H1 (cell line): ENCODE results near the gene TDRD1. TPM values are rescaled to one million over a fixed set of nuclear protein-coding genes. Genes with fewer than 3 reads are reported as not detected.

ENCODE experiments used
- CTCF ChIA-PET: fragments of 300-600 bp; sonication (Branson Sonifier 250); formaldehyde crosslinking; loops from one replicate; lab custom pipeline; 2021; ENCODE audit not compliant: partially characterized antibody; lab: Charles Lee
- POLR2A ChIA-PET: fragments of 300-600 bp; sonication (Branson Sonifier 250); formaldehyde crosslinking; loops from one replicate; lab custom pipeline; 2021; ENCODE audit warnings: inconsistent platforms; ENCODE audit not compliant: partially characterized antibody; lab: Charles Lee
- DNase-seq, 2 experiments: peaks; one replicate each; pipeline versions ENCODE4 v3.0.0 to v3.0.0-alpha.2; 2010 to 2022; ENCODE audit warnings: low spot score in 2 of 2, low read depth in 1 of 2, mixed read lengths in 1 of 2
- FAIRE-seq: peaks from 2 replicates; lab custom pipeline; 2011; peaks lifted over from hg19 to GRCh38; lab: Jason Lieb, UNC
- H2AFZ ChIP-seq: 2 replicates; pipeline ENCODE4 v1.8.1; 2012; ENCODE audit warnings: low read length, inconsistent platforms
- H2AK5ac ChIP-seq: 2 replicates; pipeline ENCODE4 v1.6.1; 2013; ENCODE audit warnings: low read depth, low read length
- H2BK120ac ChIP-seq: replicated peaks from 2 replicates; pipeline ENCODE3; 2013; ENCODE audit warnings: low read depth, low read length, inconsistent platforms
- H2BK12ac ChIP-seq: 2 replicates; pipeline ENCODE4 v1.6.1; 2013; ENCODE audit warnings: low read depth, low read length
- H2BK15ac ChIP-seq: 2 replicates; pipeline ENCODE4 v1.6.1; 2013; ENCODE audit warnings: low read length
- H2BK20ac ChIP-seq: 2 replicates; pipeline ENCODE4 v1.6.1; 2013; ENCODE audit warnings: low read length
- H2BK5ac ChIP-seq: 2 replicates; pipeline ENCODE4 v1.6.1; 2013; ENCODE audit warnings: low read depth, low read length
- H3K14ac ChIP-seq: 2 replicates; pipeline ENCODE4 v1.6.1; 2013; ENCODE audit warnings: inconsistent platforms; ENCODE audit not compliant: insufficient read length
- H3K18ac ChIP-seq: 2 replicates; pipeline ENCODE4 v1.6.1; 2013; ENCODE audit warnings: low read length; ENCODE audit errors: extremely low read depth
- H3K23ac ChIP-seq: 2 replicates; pipeline ENCODE4 v1.6.1; 2013; ENCODE audit warnings: inconsistent platforms; ENCODE audit not compliant: insufficient read length
- H3K23me2 ChIP-seq: 2 replicates; pipeline ENCODE4 v1.6.1; 2013; ENCODE audit warnings: low read depth, low read length
- H3K27ac ChIP-seq: 2 replicates; pipeline ENCODE4 v1.6.1; 2011; ENCODE audit warnings: low read depth, low read length, inconsistent platforms
- H3K27me3 ChIP-seq, 4 experiments: replicated peaks in 1 of 4; 1 replicate in 1 of 4; 2 replicates in 3 of 4; pipeline versions ENCODE4 v1.6.1 to v1.8.1; 2011 to 2013; ENCODE audit warnings: low read length in 3 of 4, mild to moderate bottlenecking in 3 of 4, inconsistent platforms in 2 of 4, mixed read lengths in 2 of 4, moderate library complexity in 1 of 4; ENCODE audit not compliant: control insufficient read depth in 3 of 4, insufficient read depth in 3 of 4; ENCODE audit errors: extremely low read depth in 1 of 4
- H3K36me3 ChIP-seq, 4 experiments: 2 replicates each; pipeline versions ENCODE4 v1.6.1 to v1.8.1; 2011 to 2013; ENCODE audit warnings: mild to moderate bottlenecking in 4 of 4, low read length in 3 of 4, moderate library complexity in 2 of 4, control low read depth in 1 of 4, inconsistent platforms in 1 of 4; ENCODE audit not compliant: insufficient read depth in 4 of 4, control insufficient read depth in 2 of 4
- H3K4ac ChIP-seq: replicated peaks from 2 replicates; pipeline ENCODE3; 2013; ENCODE audit warnings: low read length, low read depth, mixed read lengths, inconsistent platforms; ENCODE audit not compliant: insufficient read length
- H3K4me1 ChIP-seq, 4 experiments: replicated peaks in 1 of 4; 1 replicate in 1 of 4; 2 replicates in 3 of 4; pipeline versions ENCODE4 v1.6.1 to v1.8.1; 2011 to 2013; ENCODE audit warnings: low read length in 3 of 4, inconsistent platforms in 2 of 4, mixed read lengths in 1 of 4; ENCODE audit not compliant: insufficient read depth in 4 of 4, control insufficient read depth in 3 of 4
- H3K4me2 ChIP-seq, 2 experiments: 2 replicates each; pipeline versions ENCODE4 v1.6.1 to v1.8.1; 2011 to 2013; ENCODE audit warnings: low read depth in 2 of 2, low read length in 2 of 2, control low read depth in 1 of 2, inconsistent platforms in 1 of 2, mild to moderate bottlenecking in 1 of 2; ENCODE audit not compliant: insufficient read depth in 1 of 2
- H3K4me3 ChIP-seq, 4 experiments: fragments of 200-600, 300-600 bp in 1 of 4; sonication (generic), shearing (Covaris generic), sonication (Bioruptor Twin) in 1 of 4; 2 replicates each; pipeline versions ENCODE4 v1.5.1 to v1.8.1; 2011 to 2016; ENCODE audit warnings: low read length in 4 of 4, low read depth in 3 of 4, control low read depth in 2 of 4, inconsistent platforms in 2 of 4, mild to moderate bottlenecking in 2 of 4, mixed read lengths in 1 of 4, moderate library complexity in 1 of 4; ENCODE audit not compliant: insufficient read depth in 2 of 4; ENCODE audit errors: extremely low read depth in 1 of 4
- H3K56ac ChIP-seq: replicated peaks from 2 replicates; pipeline ENCODE3; 2013; ENCODE audit warnings: low read depth, mild to moderate bottlenecking, mixed read lengths, low read length, inconsistent platforms; ENCODE audit not compliant: insufficient read length
- H3K79me1 ChIP-seq: 2 replicates; pipeline ENCODE4 v1.6.1; 2013; ENCODE audit warnings: low read depth, low read length, control low read depth
- H3K79me2 ChIP-seq, 2 experiments: 2 replicates each; pipeline versions ENCODE4 v1.6.1 to v1.8.1; 2012 to 2013; ENCODE audit warnings: low read length in 2 of 2, mild to moderate bottlenecking in 2 of 2, inconsistent platforms in 1 of 2; ENCODE audit not compliant: insufficient read depth in 2 of 2, control insufficient read depth in 1 of 2
- H3K9ac ChIP-seq, 4 experiments: replicated peaks in 1 of 4; 1 replicate in 1 of 4; 2 replicates in 3 of 4; pipeline versions ENCODE4 v1.6.1 to v1.8.1; 2011 to 2013; ENCODE audit warnings: low read depth in 3 of 4, low read length in 3 of 4, control low read depth in 2 of 4, mild to moderate bottlenecking in 2 of 4, moderate library complexity in 2 of 4, inconsistent platforms in 1 of 4; ENCODE audit errors: extremely low read depth in 1 of 4
- H3K9me3 ChIP-seq, 2 experiments: 2 replicates each; pipeline versions ENCODE4 v1.6.1 to v1.8.1; 2012 to 2013; ENCODE audit warnings: mild to moderate bottlenecking in 2 of 2, moderate library complexity in 2 of 2, control low read depth in 1 of 2, inconsistent platforms in 1 of 2, low read depth in 1 of 2, low read length in 1 of 2, mixed read lengths in 1 of 2; ENCODE audit not compliant: insufficient read depth in 2 of 2
- H4K20me1 ChIP-seq, 2 experiments: replicated peaks in 1 of 2; 2 replicates each; pipeline versions ENCODE3 to v1.8.1; 2011 to 2013; ENCODE audit warnings: inconsistent platforms in 2 of 2, low read length in 2 of 2, mild to moderate bottlenecking in 1 of 2; ENCODE audit not compliant: insufficient read depth in 2 of 2, control insufficient read depth in 1 of 2
- H4K5ac ChIP-seq: 2 replicates; pipeline ENCODE4 v1.6.1; 2013; ENCODE audit warnings: low read length, low read depth, mixed read lengths, inconsistent platforms; ENCODE audit not compliant: insufficient read length
- H4K8ac ChIP-seq: 2 replicates; pipeline ENCODE4 v1.8.0; 2013; ENCODE audit warnings: mild to moderate bottlenecking, moderate library complexity, low read length, inconsistent platforms; ENCODE audit not compliant: insufficient read depth; ENCODE audit errors: extremely low read depth
- H4K91ac ChIP-seq: replicated peaks from 2 replicates; pipeline ENCODE3; 2013; ENCODE audit warnings: low read length, mixed read lengths, inconsistent platforms; ENCODE audit not compliant: insufficient read length
- ASH2L ChIP-seq: fragments of 200-600, 300-600 bp; sonication (generic); IDR thresholded peaks from one replicate; pipeline ENCODE4 v1.7.1; 2017; ENCODE audit warnings: low read length
- BCL11A ChIP-seq, 2 experiments: IDR thresholded peaks; one replicate each; pipeline ENCODE4 v1.6.1; 2011; ENCODE audit warnings: low read depth in 2 of 2, low read length in 2 of 2, mild to moderate bottlenecking in 2 of 2
- BRCA1 ChIP-seq: IDR thresholded peaks from 2 replicates; pipeline ENCODE4 v1.6.1; 2012; ENCODE audit warnings: low read depth, low read length, improper control_type of control experiment
- CBX5 ChIP-seq: fragments of 300-800, 300-1000 bp; sonication (generic); IDR thresholded peaks from 2 replicates; pipeline ENCODE4 v1.7.1; 2016; ENCODE audit warnings: antibody characterized with exemption, low read length, low read depth
- CTBP2 ChIP-seq: IDR thresholded peaks from 2 replicates; pipeline ENCODE4 v1.7.0; 2011; ENCODE audit warnings: borderline replicate concordance, mild to moderate bottlenecking, moderate library complexity, mixed read lengths, low read length; ENCODE audit not compliant: insufficient read depth, insufficient read length
- JUND ChIP-seq: IDR thresholded peaks from 2 replicates; pipeline ENCODE4 v1.6.1; 2011; ENCODE audit warnings: mild to moderate bottlenecking, improper control_type of control experiment, low read length
- KDM1A ChIP-seq: fragments of 200-600, 300-600 bp; sonication (generic); IDR thresholded peaks from 2 replicates; pipeline ENCODE4 v1.7.1; 2016; ENCODE audit warnings: mild to moderate bottlenecking, low read length, borderline replicate concordance
- MAFK ChIP-seq: IDR thresholded peaks from 2 replicates; pipeline ENCODE4 v1.6.1; 2012; ENCODE audit warnings: low read depth, mild to moderate bottlenecking, improper control_type of control experiment, low read length
- RBBP5 ChIP-seq: IDR thresholded peaks from 2 replicates; pipeline ENCODE4 v1.7.1; 2012; ENCODE audit warnings: low read depth, mild to moderate bottlenecking, inconsistent platforms, low read length, moderate library complexity, borderline replicate concordance
- RFX5 ChIP-seq: IDR thresholded peaks from 2 replicates; pipeline ENCODE4 v1.6.1; 2011; ENCODE audit warnings: low read depth, low read length, improper control_type of control experiment, borderline replicate concordance
- SIN3A ChIP-seq, 2 experiments: IDR thresholded peaks in 1 of 2; conservative IDR thresholded peaks in 1 of 2; 2 replicates each; pipeline ENCODE4 v1.6.1; 2011 to 2012; ENCODE audit warnings: low read length in 2 of 2, improper control_type of control experiment in 1 of 2, low read depth in 1 of 2, mild to moderate bottlenecking in 1 of 2
- SIX5 ChIP-seq: IDR thresholded peaks from 2 replicates; pipeline ENCODE4 v1.6.1; 2011; ENCODE audit warnings: mild to moderate bottlenecking, low read depth, low read length
- SP4 ChIP-seq: IDR thresholded peaks from 2 replicates; pipeline ENCODE4 v1.6.1; 2012; ENCODE audit warnings: low read length, inconsistent platforms
- WGBS, 2 experiments: shearing (Covaris generic) in 1 of 2; methylation state at CpG; one replicate each; pipeline versions ENCODE4 v1.1.6 to v1.1.7; 2013 to 2015; ENCODE audit warnings: low lambda C conversion rate in 2 of 2, mixed read lengths in 2 of 2, inconsistent platforms in 1 of 2, low coverage in 1 of 2, missing lambda C conversion rate in 1 of 2; ENCODE audit not compliant: insufficient replicate concordance in 2 of 2, insufficient coverage in 1 of 2, insufficient read length in 1 of 2; ENCODE audit errors: extremely low coverage in 1 of 2, missing lambda C conversion rate in 1 of 2; 5-methylcytosine and 5-hydroxymethylcytosine counted together
- polyA plus RNA-seq, 7 experiments: library from polyadenylated mRNA; depleted of rRNA in 3 of 7; stranded (reverse) in 5 of 7; unstranded in 2 of 7; fragments of >200 nt in 5 of 7; fragments of 200-250 nt in 2 of 7; gene quantifications; 1 replicate in 5 of 7; 2 replicates in 1 of 7; 4 replicates in 1 of 7; pipeline versions ENCODE4 v1.2.1 to v1.2.3, GENCODE V29; 2011 to 2013; ENCODE audit warnings: missing spikeins in 2 of 7, mixed read lengths in 2 of 7
- total RNA-seq: library from RNA; stranded (reverse); fragmentation: NEBNext Ultra II Directional; extraction: Animal tissue kit (Norgen Biotek cat#: 25700); gene quantifications from 2 replicates; pipeline ENCODE4 v1.2.1, GENCODE V29; 2021

The TDRD1 gene
- total and polyA plus RNA-seq, 2 of the 8 experiments (the other 6 are each of a cell fraction or from before 2014, with no cell fraction given) = 0.02 to 0.71 TPM

GRCh38 chr10:114271075-114271778, 92.1 kb downstream of the TDRD1 start:
- Histone ChIP-seq H3K9ac (no peak overlapping the region), H3K27me3 (no peaks in the 10 kb centered on the region), H3K23ac (no peak overlapping the region), H2BK5ac (no peak overlapping the region), H2BK15ac (no peak overlapping the region), H3K4me2 (no peak overlapping the region), H4K5ac (no peak overlapping the region), H3K23me2 (0 out of 2 replicates have a peak, but pooled peaks cover 2% of the 10 kb centered on the region), H2BK20ac (no peak overlapping the region), H4K20me1 (no peaks in the 10 kb centered on the region), H2AFZ (no peak overlapping the region), H2BK120ac (no peak overlapping the region), H4K8ac (no peak overlapping the region), H3K9me3 (no peaks in the 10 kb centered on the region), H3K79me2 (no peaks in the 10 kb centered on the region), H2BK12ac (no peak overlapping the region), H3K79me1 (no peaks in the 10 kb centered on the region), H3K4ac (no peak overlapping the region), H2AK5ac (no peak overlapping the region), H3K4me3 (no peak overlapping the region), H3K4me1 (no peaks in the 10 kb centered on the region), H3K36me3 (no peaks in the 10 kb centered on the region), H3K56ac (no peak overlapping the region), H3K18ac (no peak overlapping the region), H3K14ac (no peak overlapping the region), H4K91ac (no peak overlapping the region), H3K27ac (no peak overlapping the region)
- ChIA-PET CTCF (interaction anchor here (1.0 to 1.5 kb wide), 4 partner anchors 10 to 31 kb away, joined by 3 to 5 read pairs (median 3); no protein-coding TSS in a partner anchor), POLR2A (no interaction called here)
- WGBS, 2 experiments = 95% methylated on average over 3 of the region's 3 CpGs; no CpG with 5 or more reads in 1 of the 2 experiments
- FAIRE-seq (no peak), DNase-seq (no peak)
- no peak for TF ChIP-seq SIN3A (conservative IDR thresholded peaks at IDR 0.05 in 1 of 2, IDR thresholded peaks at IDR 0.05 in 1 of 2; ENCODE audit: low read depth in 1 of 2, low read length in 2 of 2)
- TF ChIP-seq BCL11A (IDR thresholded peaks at IDR 0.05; ENCODE audit: low read depth in 2 of 2, low read length in 2 of 2) = no peak
- no peak for TF ChIP-seq CTBP2
- TF ChIP-seq RFX5 = no peak
- TF ChIP-seq ASH2L = no peak
- no peak for TF ChIP-seq KDM1A
- no peak for TF ChIP-seq CBX5
- no peak for TF ChIP-seq SIX5
- no peak for TF ChIP-seq JUND
- no peak for TF ChIP-seq RBBP5
- no peak for TF ChIP-seq MAFK
- TF ChIP-seq SP4 = no peak
- no peak for TF ChIP-seq BRCA1
